ENCODE data around the gene CDC14A. TPM values are rescaled to one million over a fixed set of nuclear protein-coding genes. Genes with fewer than 3 reads are reported as not detected.

The CDC14A gene
- total RNA-seq, 2 donors from 2014 or later, result 7.3 to 16.5 TPM

GRCh38 chr1:100433563-100433962 lies 81.3 kb downstream of the CDC14A start:
- WGBS, 2 donors, result 65 to 86% methylated on average over 1 of the region's 1 CpG
- TF ChIP-seq POLR2A (IDR thresholded peaks at IDR 0.05), result no peak
- TF ChIP-seq, protein P1, sequence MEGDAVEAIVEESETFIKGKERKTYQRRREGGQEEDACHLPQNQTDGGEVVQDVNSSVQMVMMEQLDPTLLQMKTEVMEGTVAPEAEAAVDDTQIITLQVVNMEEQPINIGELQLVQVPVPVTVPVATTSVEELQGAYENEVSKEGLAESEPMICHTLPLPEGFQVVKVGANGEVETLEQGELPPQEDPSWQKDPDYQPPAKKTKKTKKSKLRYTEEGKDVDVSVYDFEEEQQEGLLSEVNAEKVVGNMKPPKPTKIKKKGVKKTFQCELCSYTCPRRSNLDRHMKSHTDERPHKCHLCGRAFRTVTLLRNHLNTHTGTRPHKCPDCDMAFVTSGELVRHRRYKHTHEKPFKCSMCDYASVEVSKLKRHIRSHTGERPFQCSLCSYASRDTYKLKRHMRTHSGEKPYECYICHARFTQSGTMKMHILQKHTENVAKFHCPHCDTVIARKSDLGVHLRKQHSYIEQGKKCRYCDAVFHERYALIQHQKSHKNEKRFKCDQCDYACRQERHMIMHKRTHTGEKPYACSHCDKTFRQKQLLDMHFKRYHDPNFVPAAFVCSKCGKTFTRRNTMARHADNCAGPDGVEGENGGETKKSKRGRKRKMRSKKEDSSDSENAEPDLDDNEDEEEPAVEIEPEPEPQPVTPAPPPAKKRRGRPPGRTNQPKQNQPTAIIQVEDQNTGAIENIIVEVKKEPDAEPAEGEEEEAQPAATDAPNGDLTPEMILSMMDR (IDR thresholded peaks at IDR 0.05), result no peak

GRCh38 chr1:100434831-100435230 lies 82.5 kb downstream of the CDC14A start:
- TF ChIP-seq, protein P1 (IDR thresholded peaks at IDR 0.05), result no peak
- TF ChIP-seq POLR2A (IDR thresholded peaks at IDR 0.05), result no peak
- intact Hi-C loops (cut with DNase I), result no loop called here
- H3K4me3 ChIP-seq, result no peak overlapping the region
- no peak overlapping the region for H3K27ac ChIP-seq
- no peaks in the 10 kb centered on the region for H3K4me1 ChIP-seq
- no peaks in the 10 kb centered on the region for H3K9me3 ChIP-seq
- WGBS, 2 donors, result 84 to 98% methylated on average over 2 of the region's 2 CpGs
- H3K36me3 ChIP-seq (replicated peaks in 1 of 2; ENCODE audit: insufficient read depth in 1 of 2, low read depth in 2 of 2), result no peaks in the 10 kb centered on the region
- H3K27me3 ChIP-seq, result no peaks in the 10 kb centered on the region
- no peak for DNase-seq
- ATAC-seq, result no peak

More at GRCh38 chr1:100433563-100433962, 81.3 kb downstream of the CDC14A start:
- Histone ChIP-seq H3K27me3 (no peaks in the 10 kb centered on the region), H3K4me3 (no peak overlapping the region), H3K27ac (no peak overlapping the region), H3K9me3 (no peaks in the 10 kb centered on the region), H3K36me3 (replicated peaks in 1 of 2; ENCODE audit: insufficient read depth in 1 of 2, low read depth in 2 of 2) (no peaks in the 10 kb centered on the region), H3K4me1 (no peaks in the 10 kb centered on the region)
- ATAC-seq, result no peak
- DNase-seq, result no peak
- intact Hi-C loops (cut with DNase I), result no loop called here

DNA sequence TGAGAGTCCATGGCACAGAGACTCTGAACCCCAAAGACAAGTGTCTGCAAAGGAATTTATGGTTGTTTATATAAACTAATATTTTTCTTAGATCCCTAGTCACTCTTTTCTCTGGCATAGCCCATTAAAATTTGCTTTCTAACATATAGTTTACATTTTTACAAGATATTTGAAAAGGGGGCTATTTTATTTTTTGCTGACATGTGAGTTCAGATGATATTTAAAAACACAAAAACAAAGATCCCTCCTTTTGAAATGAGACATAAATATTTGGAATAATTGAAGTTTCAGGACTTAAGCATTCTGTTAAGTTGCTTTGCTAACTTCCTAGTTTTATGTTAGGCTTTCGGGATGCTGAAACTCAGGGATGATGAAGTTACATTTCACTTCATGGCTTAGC lies 86.1 kb downstream of the CDC14A start:
- Histone ChIP-seq H3K36me3 (replicated peaks in 1 of 2; ENCODE audit: insufficient read depth in 1 of 2, low read depth in 2 of 2) (no peaks in the 10 kb centered on the region), H3K4me1 (no peaks in the 10 kb centered on the region), H3K27ac (no peak overlapping the region), H3K4me3 (no peak overlapping the region), H3K27me3 (no peaks in the 10 kb centered on the region), H3K9me3 (no peaks in the 10 kb centered on the region)
- DNase-seq, result no peak
- WGBS, 2 donors, result 92 to 100% methylated on average over 1 of the region's 1 CpG
- TF ChIP-seq POLR2A (IDR thresholded peaks at IDR 0.05), result no peak
- TF ChIP-seq, protein P1 (IDR thresholded peaks at IDR 0.05), result no peak
- no peak for ATAC-seq
- intact Hi-C loops (cut with DNase I), result no loop called here

- TF ChIP-seq, protein P1 (IDR thresholded peaks at IDR 0.05), result no peak
- no peak for TF ChIP-seq POLR2A (IDR thresholded peaks at IDR 0.05)
- intact Hi-C loops (cut with DNase I), result no loop called here
- H3K4me1 ChIP-seq, result no peaks in the 10 kb centered on the region
- 63 to 78% methylated on average over 3 of the region's 3 CpGs for WGBS, 2 donors
- no peaks in the 10 kb centered on the region for H3K27me3 ChIP-seq
- no peak for DNase-seq
- H3K36me3 ChIP-seq (replicated peaks in 1 of 2; ENCODE audit: insufficient read depth in 1 of 2, low read depth in 2 of 2), result no peaks in the 10 kb centered on the region
- H3K4me3 ChIP-seq, result no peak overlapping the region
- no peak overlapping the region for H3K27ac ChIP-seq
- H3K9me3 ChIP-seq, result no peaks in the 10 kb centered on the region
- no peak for ATAC-seq
Observed at GRCh38 chr1:100438789-100439188, 86.5 kb downstream of the CDC14A start.

DNA sequence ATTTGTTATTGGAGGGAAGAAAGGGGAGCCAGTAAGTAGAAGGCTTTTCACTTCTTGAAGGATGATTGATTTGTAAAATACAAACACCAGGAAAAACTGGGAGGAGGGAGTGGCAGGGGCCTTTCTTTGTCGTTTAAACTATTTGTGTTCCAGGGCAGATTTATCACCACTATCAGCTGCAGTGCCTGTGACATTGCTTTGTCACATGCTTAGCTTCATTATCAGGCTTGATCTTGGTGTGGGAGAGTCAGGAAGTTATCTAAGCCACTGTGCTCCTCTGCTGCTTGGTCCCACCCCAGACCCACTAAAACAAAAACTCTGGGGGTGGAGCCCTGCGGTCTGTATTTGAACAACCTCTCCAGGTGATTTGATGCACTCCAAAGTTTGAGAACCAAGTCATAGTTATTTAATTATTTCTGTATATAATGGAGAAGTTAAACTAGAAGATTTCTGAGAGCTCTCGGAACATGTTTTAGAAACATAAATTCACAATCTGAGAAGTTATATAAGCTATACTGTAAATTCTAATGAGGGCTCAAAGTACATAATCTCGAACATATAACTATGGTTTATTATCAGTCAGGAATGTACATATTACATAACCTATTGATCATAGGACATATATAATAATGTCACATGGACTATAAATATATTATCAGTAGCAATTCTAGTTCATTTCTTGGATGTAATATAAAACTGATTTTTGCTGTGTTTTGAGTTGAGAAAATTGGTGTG lies 87.9 kb downstream of the CDC14A start:
- no peak overlapping the region for H3K4me3 ChIP-seq
- H3K27ac ChIP-seq, result no peak overlapping the region
- ATAC-seq (no peak), DNase-seq (peak in 2 of 4 donors; percentile 3 to 11)
- H3K36me3 ChIP-seq (replicated peaks in 1 of 2; ENCODE audit: insufficient read depth in 1 of 2, low read depth in 2 of 2), result no peaks in the 10 kb centered on the region
- H3K9me3 ChIP-seq, result no peaks in the 10 kb centered on the region
- H3K4me1 ChIP-seq, result no peaks in the 10 kb centered on the region
- intact Hi-C loops (cut with DNase I), result no loop called here
- 45 to 55% methylated on average over 4 of the region's 4 CpGs for WGBS, 2 donors
- no peaks in the 10 kb centered on the region for H3K27me3 ChIP-seq
- TF ChIP-seq POLR2A (IDR thresholded peaks at IDR 0.05), result no peak
- TF ChIP-seq, protein P1 (IDR thresholded peaks at IDR 0.05), result no peak

Data from body of pancreas (tissue), 4 donors.